Type B pancreatic cell (in vitro differentiated cells): ENCODE results near the gene MICAL3. TPM values are rescaled to one million over a fixed set of nuclear protein-coding genes. Genes with fewer than 3 reads are reported as not detected.

Source experiments
- DNase-seq: peaks from one replicate; pipeline ENCODE4 v3.0.0; 2021; ENCODE audit warnings: mixed read lengths; ENCODE audit not compliant: unreplicated experiment; ENCODE audit errors: extremely low spot score
- H3K27ac Mint-ChIP-seq: 2 replicates; pipeline ENCODE4 v1.8.0; 2021; ENCODE audit warnings: mild to moderate bottlenecking, mixed read lengths
- H3K27me3 Mint-ChIP-seq: 2 replicates; pipeline ENCODE4 v1.8.0; 2021; ENCODE audit warnings: mixed read lengths
- H3K36me3 Mint-ChIP-seq: 2 replicates; pipeline ENCODE4 v1.8.0; 2021; ENCODE audit warnings: mixed read lengths
- H3K4me1 Mint-ChIP-seq: one replicate; pipeline ENCODE4 v1.8.0; 2021; ENCODE audit warnings: mixed read lengths; ENCODE audit not compliant: unreplicated experiment
- H3K4me3 Mint-ChIP-seq: 2 replicates; pipeline ENCODE4 v1.8.0; 2021; ENCODE audit warnings: mild to moderate bottlenecking, mixed read lengths
- H3K9me3 Mint-ChIP-seq: 2 replicates; pipeline ENCODE4 v1.8.0; 2021; ENCODE audit warnings: mixed read lengths
- CTCF ChIP-seq: fragments of 200-600 bp; sonication (generic); conservative IDR thresholded peaks from 2 replicates; pipeline ENCODE4 v1.5.0; 2021; ENCODE audit warnings: antibody characterized with exemption, mild to moderate bottlenecking
- total RNA-seq: library from RNA; stranded (reverse); gene quantifications from 2 replicates; pipeline ENCODE4 v1.2.1, GENCODE V29; 2021; ENCODE audit warnings: low replicate concordance

The MICAL3 gene
- total RNA-seq, 1 donor from 2014 or later, result 56.4 TPM

GRCh38 chr22:17814084-17814483 is 210.3 kb downstream of the MICAL3 start:
- Mint-ChIP-seq H3K4me3 (no peak overlapping the region), H3K9me3 (no peaks in the 10 kb centered on the region), H3K4me1 (peaks cover under 1% of the 10 kb centered on the region), H3K27me3 (no peaks in the 10 kb centered on the region), H3K27ac (no peak overlapping the region), H3K36me3 (peaks cover 3% of the 10 kb centered on the region)
- DNase-seq, result no peak
- no peak for TF ChIP-seq CTCF

GRCh38 chr22:17811119-17811518 is 213.2 kb downstream of the MICAL3 start:
- no peak for TF ChIP-seq CTCF
- no peaks in the 10 kb centered on the region for H3K9me3 Mint-ChIP-seq
- no peak overlapping the region for H3K4me3 Mint-ChIP-seq
- peaks cover 10% of the 10 kb centered on the region for H3K36me3 Mint-ChIP-seq
- H3K27ac Mint-ChIP-seq, result no peak overlapping the region
- H3K4me1 Mint-ChIP-seq, result peaks cover 16% of the 10 kb centered on the region
- no peak for DNase-seq
- no peaks in the 10 kb centered on the region for H3K27me3 Mint-ChIP-seq

- H3K4me1 Mint-ChIP-seq, result peaks cover 18% of the 10 kb centered on the region
- no peak for DNase-seq
- no peak for TF ChIP-seq CTCF
- H3K27ac Mint-ChIP-seq, result no peak overlapping the region
- H3K27me3 Mint-ChIP-seq, result no peaks in the 10 kb centered on the region
- H3K9me3 Mint-ChIP-seq, result no peaks in the 10 kb centered on the region
- peaks cover 11% of the 10 kb centered on the region for H3K36me3 Mint-ChIP-seq
- H3K4me3 Mint-ChIP-seq, result no peak overlapping the region
Observed at GRCh38 chr22:17810570-17811116, 213.7 kb downstream of the MICAL3 start.

- Mint-ChIP-seq H3K9me3 (no peaks in the 10 kb centered on the region), H3K4me1 (peaks cover 25% of the 10 kb centered on the region), H3K27ac (peak overlapping the region; percentile 51), H3K27me3 (no peaks in the 10 kb centered on the region), H3K36me3 (peaks cover 9% of the 10 kb centered on the region), H3K4me3 (no peak overlapping the region)
- no peak for DNase-seq
- no peak for TF ChIP-seq CTCF
Observed at GRCh38 chr22:17808693-17809403, 215.5 kb downstream of the MICAL3 start.

GRCh38 chr22:17807578-17808410 is 216.6 kb downstream of the MICAL3 start:
- Mint-ChIP-seq H3K4me3 (no peak overlapping the region), H3K9me3 (no peaks in the 10 kb centered on the region), H3K4me1 (peaks cover 29% of the 10 kb centered on the region), H3K27ac (peak overlapping the region; percentile 51), H3K27me3 (no peaks in the 10 kb centered on the region), H3K36me3 (peaks cover 13% of the 10 kb centered on the region)
- no peak for DNase-seq
- no peak for TF ChIP-seq CTCF
